GM12878 (cell line): ENCODE results near the gene ROCK1. TPM values are rescaled to one million over a fixed set of nuclear protein-coding genes. Genes with fewer than 3 reads are reported as not detected.

Experiments
- ATAC-seq: fragments of 200-7000 bp; cut with Tn5 transposase; 3 replicates; pipeline ENCODE4 v1.9.1; 2020; ENCODE audit warnings: mild to moderate bottlenecking, moderate library complexity
- BruUV-seq: library from RNA; stranded (reverse); fragments of 400-500 nt; replicated peaks from 2 replicates; lab custom pipeline; 2021; lab: Mats Ljungman, UMichigan
- CTCF ChIA-PET: fragments of 300-600 bp; sonication (Branson Sonifier 250); formaldehyde crosslinking; extraction: SDS; loops from one replicate; lab custom pipeline; 2021; ENCODE audit warnings: inconsistent platforms; lab: Yijun Ruan, JAX
- POLR2A ChIA-PET: fragments of 350-600 bp; formaldehyde crosslinking; extraction: SDS; loops from one replicate; lab custom pipeline; 2021; ENCODE audit warnings: inconsistent platforms; lab: Charles Lee
- RAD21 ChIA-PET: fragments of 300-600 bp; sonication (Branson Sonifier 250); formaldehyde crosslinking; loops from one replicate; lab custom pipeline; 2023; ENCODE audit warnings: antibody characterized with exemption; ENCODE audit not compliant: unreplicated experiment; lab: Charles Lee
- SMC1A ChIA-PET: fragments of 300-600 bp; sonication (Branson Sonifier 250); formaldehyde crosslinking; loops from one replicate; lab custom pipeline; 2023; ENCODE audit not compliant: unreplicated experiment, uncharacterized antibody; lab: Charles Lee
- DNase-seq: peaks from one replicate; pipeline ENCODE4 v3.0.0-alpha.2; 2011; ENCODE audit warnings: low read depth, low spot score
- FAIRE-seq: peaks from 3 replicates; lab custom pipeline; 2011; peaks lifted over from hg19 to GRCh38; lab: Jason Lieb, UNC
- H2AFZ ChIP-seq: 2 replicates; pipeline ENCODE4 v1.6.0; 2011; ENCODE audit warnings: low read depth, low read length, control low read depth; ENCODE audit not compliant: control insufficient read depth
- H3K27ac ChIP-seq: 2 replicates; pipeline ENCODE4 v1.5.1; 2011; ENCODE audit warnings: control low read depth; ENCODE audit not compliant: control insufficient read depth, insufficient read depth
- H3K27me3 ChIP-seq, 2 experiments: replicated peaks in 1 of 2; 2 replicates each; pipeline versions ENCODE4 v1.6.0 to v1.6.1; 2011; ENCODE audit warnings: low read length in 1 of 2; ENCODE audit not compliant: control insufficient read depth in 2 of 2, insufficient read depth in 2 of 2
- H3K36me3 ChIP-seq, 2 experiments: 2 replicates each; pipeline ENCODE4 v1.5.1; 2011; ENCODE audit warnings: low read length in 1 of 2; ENCODE audit not compliant: control insufficient read depth in 2 of 2, insufficient read depth in 2 of 2
- H3K4me1 ChIP-seq: 2 replicates; pipeline ENCODE4 v1.6.1; 2011; ENCODE audit warnings: mild to moderate bottlenecking, low read length, moderate library complexity, mixed read lengths; ENCODE audit not compliant: control insufficient read depth, insufficient read depth
- H3K4me2 ChIP-seq: 2 replicates; pipeline ENCODE4 v1.6.0; 2011; ENCODE audit warnings: control low read depth; ENCODE audit not compliant: control insufficient read depth, insufficient read depth
- H3K4me3 ChIP-seq: fragments of 200-600 bp; sonication (generic); 2 replicates; pipeline ENCODE4 v1.5.1; 2016
- H3K79me2 ChIP-seq: 2 replicates; pipeline ENCODE4 v1.6.0; 2011; ENCODE audit warnings: low read length; ENCODE audit not compliant: control insufficient read depth, insufficient read depth
- H3K9ac ChIP-seq: 2 replicates; pipeline ENCODE4 v1.8.0; 2011; ENCODE audit warnings: low read length, control low read depth, mixed read lengths; ENCODE audit not compliant: control insufficient read depth, insufficient read depth
- H3K9me3 ChIP-seq: replicated peaks from 3 replicates; pipeline ENCODE4 v1.5.1; 2011; ENCODE audit warnings: mild to moderate bottlenecking, low read length; ENCODE audit not compliant: control insufficient read depth, insufficient read depth
- H4K20me1 ChIP-seq: 2 replicates; pipeline ENCODE4 v1.6.0; 2011; ENCODE audit not compliant: control insufficient read depth, insufficient read depth
- ATF7 ChIP-seq: fragments of 450-650 bp; IDR thresholded peaks from 2 replicates; pipeline ENCODE4 v1.6.1; 2016; ENCODE audit warnings: low read depth, mild to moderate bottlenecking
- CHD1 ChIP-seq: IDR thresholded peaks from 2 replicates; pipeline ENCODE4 v1.6.1; 2012; ENCODE audit warnings: low read depth, low read length, improper control_type of control experiment
- CREB1 ChIP-seq: IDR thresholded peaks from 2 replicates; pipeline ENCODE4 v1.6.1; 2012; ENCODE audit warnings: low read depth, mild to moderate bottlenecking, inconsistent platforms
- E2F4 ChIP-seq: IDR thresholded peaks from 2 replicates; pipeline ENCODE4 v1.6.1; 2012; ENCODE audit warnings: low read depth, low read length, improper control_type of control experiment
- KDM1A ChIP-seq: fragments of 200-600 bp; sonication (generic); IDR thresholded peaks from 2 replicates; pipeline ENCODE4 v1.6.1; 2016; ENCODE audit warnings: borderline replicate concordance
- NR2C1 ChIP-seq: fragments of 450-650 bp; IDR thresholded peaks from 2 replicates; pipeline ENCODE4 v1.6.1; 2017; ENCODE audit warnings: antibody characterized with exemption, mild to moderate bottlenecking, moderate library complexity
- NRF1 ChIP-seq: conservative IDR thresholded peaks from 2 replicates; pipeline ENCODE4 v1.6.1; 2011; ENCODE audit warnings: mild to moderate bottlenecking, low read depth, low read length, improper control_type of control experiment
- PML ChIP-seq: IDR thresholded peaks from 2 replicates; pipeline ENCODE4 v1.6.1; 2012; ENCODE audit warnings: low read length, inconsistent platforms
- POU2F2 ChIP-seq: IDR thresholded peaks from 3 replicates; pipeline ENCODE4 v1.6.1; 2011; ENCODE audit warnings: low read depth, mild to moderate bottlenecking, low read length, borderline replicate concordance
- RB1 ChIP-seq: fragments of 450-650 bp; formaldehyde crosslinking; IDR thresholded peaks from 2 replicates; pipeline ENCODE4 v1.6.1; 2017; ENCODE audit warnings: mild to moderate bottlenecking, borderline replicate concordance
- RELA ChIP-seq: fragments of 450-650 bp; IDR thresholded peaks from 2 replicates; pipeline ENCODE4 v1.8.0; 2014; ENCODE audit warnings: borderline replicate concordance; ENCODE audit not compliant: partially characterized antibody
- RFX5 ChIP-seq: IDR thresholded peaks from 2 replicates; pipeline ENCODE4 v1.6.1; 2011; ENCODE audit warnings: low read depth, low read length, improper control_type of control experiment
- SMAD1 ChIP-seq: fragments of 450-650 bp; IDR thresholded peaks from 2 replicates; pipeline ENCODE4 v1.6.1; 2018; ENCODE audit warnings: mild to moderate bottlenecking, low read depth; ENCODE audit not compliant: partially characterized antibody
- SRF ChIP-seq, 2 experiments: IDR thresholded peaks; 2 replicates each; pipeline ENCODE4 v1.6.1; 2011; ENCODE audit warnings: low read depth in 2 of 2, low read length in 2 of 2, mild to moderate bottlenecking in 1 of 2, moderate library complexity in 1 of 2
- ZNF207 ChIP-seq: fragments of 450-650 bp; IDR thresholded peaks from 2 replicates; pipeline ENCODE4 v1.6.1; 2014; ENCODE audit warnings: antibody characterized with exemption, mild to moderate bottlenecking, borderline replicate concordance
- WGBS: methylation state at CpG from one replicate; pipeline ENCODE4 v1.1.6; 2016; ENCODE audit warnings: low lambda C conversion rate; ENCODE audit not compliant: insufficient replicate concordance, insufficient coverage; ENCODE audit errors: missing lambda C conversion rate; 5-methylcytosine and 5-hydroxymethylcytosine counted together
- in situ Hi-C: fragments of 300-500 bp; cut with MboI; formaldehyde crosslinking; loops from 9 replicates; pipeline ENCODE4 v1.14.3; 2018; ENCODE audit warnings: mixed read lengths
- intact Hi-C: fragments of 100-400 bp; cut with micrococcal nuclease; formaldehyde crosslinking; loops from one replicate; pipeline ENCODE4 v1.14.2; 2022; ENCODE audit not compliant: unreplicated experiment
- polyA plus RNA-seq, 11 experiments: library from polyadenylated mRNA; depleted of rRNA in 4 of 11; unstranded in 6 of 11; stranded (reverse) in 5 of 11; fragments of >200 nt; fragmentation: Nextera tagmentation in 4 of 11; fragmentation: Illumina TruSeq in 1 of 11; extraction: Ambion mirVana in 4 of 11; extraction: Trizol in 1 of 11; gene quantifications; 1 replicate in 1 of 11; 2 replicates in 10 of 11; pipeline versions ENCODE4 v1.2.1 to v1.2.3, GENCODE V29; 2011 to 2016; ENCODE audit warnings: inconsistent platforms in 2 of 11, missing spikeins in 2 of 11, low read depth in 1 of 11
- total RNA-seq, 4 experiments: library from RNA; depleted of rRNA in 3 of 4; stranded (reverse); fragments of >200 nt in 3 of 4; fragmentation: Illumina TruSeq in 1 of 4; extraction: Trizol in 1 of 4; gene quantifications; 2 replicates each; pipeline versions ENCODE4 v1.2.1 to v1.2.3, GENCODE V29; 2013 to 2021
- TF ChIP-seq, protein P1 (sequence below): fragments of 450-650 bp; IDR thresholded peaks from 2 replicates; pipeline ENCODE4 v1.6.1; 2018; ENCODE audit warnings: borderline replicate concordance, mild to moderate bottlenecking; ENCODE audit not compliant: partially characterized antibody
- TF ChIP-seq, protein P2 (sequence below): fragments of 450-650 bp; IDR thresholded peaks from 2 replicates; pipeline ENCODE4 v1.6.1; 2017; ENCODE audit warnings: borderline replicate concordance

The ROCK1 gene
- total and polyA plus RNA-seq, 10 of the 15 experiments (the other 5 are each of a cell fraction or from before 2014, with no cell fraction given): 14.8 to 46.6 (median 29.5) TPM

- FAIRE-seq (no peak), DNase-seq (no peak), ATAC-seq (peak; percentile 8)
- H3K79me2 ChIP-seq: peaks cover 94% of the 10 kb centered on the region
- peak overlapping the region; percentile 41; the same call in 1 of the 2 replicates for H3K4me2 ChIP-seq
- no TSS peak for BruUV-seq
- in situ Hi-C loops: loop anchor here (25.0 kb wide), 3 partner anchors 587 to 1837 kb away; partner anchors contain the start of gene RBBP8
- no peak overlapping the region for H3K27ac ChIP-seq
- ChIA-PET POLR2A (interaction anchor here (1.2 to 1.4 kb wide), 3 partner anchors 7 to 11 kb away, joined by 3 to 12 read pairs (median 3); partner anchors contain the start of gene ROCK1), SMC1A (interaction anchor here (0.6 to 2.2 kb wide), 6 partner anchors 8 to 125 kb away, joined by 3 to 8 read pairs (median 5); no protein-coding TSS in a partner anchor), RAD21 (interaction anchor here (0.8 kb wide), 1 partner anchor 94 kb away, joined by 3 read pairs; no protein-coding TSS in a partner anchor), CTCF (interaction anchor here (0.7 to 1.9 kb wide), 4 partner anchors 8 to 112 kb away, joined by 3 to 5 read pairs (median 4); no protein-coding TSS in a partner anchor)
- H4K20me1 ChIP-seq: no peaks in the 10 kb centered on the region; the same call in 1 of the 2 replicates
- H3K4me3 ChIP-seq: no peak overlapping the region
- intact Hi-C loops: loop anchor here (5.0 to 10.0 kb wide), 2 partner anchors 48 to 644 kb away; partner anchors contain the start of gene MIB1
- H2AFZ ChIP-seq: no peak overlapping the region
- H3K36me3 ChIP-seq: 0 out of 4 replicates have a peak, but pooled peaks cover 0 to 3% of the 10 kb centered on the region in 2 experiments
- H3K4me1 ChIP-seq: peaks cover 6% of the 10 kb centered on the region
- no peaks in the 10 kb centered on the region; the same call in 2 of the 3 replicates for H3K9me3 ChIP-seq
- no peaks in the 10 kb centered on the region for H3K27me3 ChIP-seq
- no peak overlapping the region for H3K9ac ChIP-seq
- 75% methylated on average over 2 of the region's 2 CpGs for WGBS
- TF ChIP-seq E2F4 (no peak), RFX5 (no peak), CREB1 (no peak), NR2C1 (no peak), SRF (IDR thresholded peaks at IDR 0.05; ENCODE audit: low read depth in 2 of 2, low read length in 2 of 2) (no peak), ATF7 (no peak), PML (no peak), RELA (no peak), NRF1 (no peak), ZNF207 (no peak), CHD1 (no peak), SMAD1 (no peak), RB1 (no peak), POU2F2 (no peak), KDM1A (no peak)
- TF ChIP-seq, protein P1, sequence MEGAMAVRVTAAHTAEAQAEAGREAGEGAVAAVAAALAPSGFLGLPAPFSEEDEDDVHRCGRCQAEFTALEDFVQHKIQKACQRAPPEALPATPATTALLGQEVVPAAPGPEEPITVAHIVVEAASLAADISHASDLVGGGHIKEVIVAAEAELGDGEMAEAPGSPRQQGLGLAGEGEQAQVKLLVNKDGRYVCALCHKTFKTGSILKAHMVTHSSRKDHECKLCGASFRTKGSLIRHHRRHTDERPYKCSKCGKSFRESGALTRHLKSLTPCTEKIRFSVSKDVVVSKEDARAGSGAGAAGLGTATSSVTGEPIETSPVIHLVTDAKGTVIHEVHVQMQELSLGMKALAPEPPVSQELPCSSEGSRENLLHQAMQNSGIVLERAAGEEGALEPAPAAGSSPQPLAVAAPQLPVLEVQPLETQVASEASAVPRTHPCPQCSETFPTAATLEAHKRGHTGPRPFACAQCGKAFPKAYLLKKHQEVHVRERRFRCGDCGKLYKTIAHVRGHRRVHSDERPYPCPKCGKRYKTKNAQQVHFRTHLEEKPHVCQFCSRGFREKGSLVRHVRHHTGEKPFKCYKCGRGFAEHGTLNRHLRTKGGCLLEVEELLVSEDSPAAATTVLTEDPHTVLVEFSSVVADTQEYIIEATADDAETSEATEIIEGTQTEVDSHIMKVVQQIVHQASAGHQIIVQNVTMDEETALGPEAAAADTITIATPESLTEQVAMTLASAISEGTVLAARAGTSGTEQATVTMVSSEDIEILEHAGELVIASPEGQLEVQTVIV: no peak
- TF ChIP-seq, protein P2, sequence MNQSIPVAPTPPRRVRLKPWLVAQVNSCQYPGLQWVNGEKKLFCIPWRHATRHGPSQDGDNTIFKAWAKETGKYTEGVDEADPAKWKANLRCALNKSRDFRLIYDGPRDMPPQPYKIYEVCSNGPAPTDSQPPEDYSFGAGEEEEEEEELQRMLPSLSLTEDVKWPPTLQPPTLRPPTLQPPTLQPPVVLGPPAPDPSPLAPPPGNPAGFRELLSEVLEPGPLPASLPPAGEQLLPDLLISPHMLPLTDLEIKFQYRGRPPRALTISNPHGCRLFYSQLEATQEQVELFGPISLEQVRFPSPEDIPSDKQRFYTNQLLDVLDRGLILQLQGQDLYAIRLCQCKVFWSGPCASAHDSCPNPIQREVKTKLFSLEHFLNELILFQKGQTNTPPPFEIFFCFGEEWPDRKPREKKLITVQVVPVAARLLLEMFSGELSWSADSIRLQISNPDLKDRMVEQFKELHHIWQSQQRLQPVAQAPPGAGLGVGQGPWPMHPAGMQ: no peak
Observed at GRCh38 chr18:21100678-21101077, 10.9 kb downstream of the ROCK1 start.
